GM10248 (cell line): ENCODE results near the gene KRTAP4-5.
"Not testable (repeated sequence)": the region's sequence is repeated elsewhere in the genome, so short reads cannot be mapped to it uniquely, and the experiment has no call there.

Source experiments
- CTCF ChIA-PET: fragments of 300-600 bp; sonication (Branson Sonifier 250); formaldehyde crosslinking; extraction: SDS; loops from one replicate; lab custom pipeline; 2021; ENCODE audit warnings: antibody characterized with exemption; lab: Yijun Ruan, JAX
- POLR2A ChIA-PET: fragments of 350-650 bp; sonication (Branson Sonifier 250); formaldehyde crosslinking; extraction: SDS; loops from one replicate; lab custom pipeline; 2020; ENCODE audit warnings: antibody characterized with exemption; lab: Yijun Ruan, JAX
- DNase-seq: peaks from one replicate; pipeline ENCODE4 v3.0.0; 2012; ENCODE audit errors: extremely low spot score
- CTCF ChIP-seq: IDR thresholded peaks from 2 replicates; pipeline ENCODE4 v1.5.1; 2012; ENCODE audit warnings: mild to moderate bottlenecking, low read depth; ENCODE audit errors: extremely low read depth, missing control alignments, control extremely low read depth

The KRTAP4-5 gene

GRCh38 chr17:41121742-41122141 is 27.9 kb downstream of the KRTAP4-5 start:
- TF ChIP-seq CTCF = no peak
- POLR2A ChIA-PET = no interaction called here
- no peak for DNase-seq
- CTCF ChIA-PET = no interaction called here

- POLR2A ChIA-PET, CTCF ChIA-PET, DNase-seq: not testable (repeated sequence)
Measured at GRCh38 chr17:41119696-41120690, 29.6 kb downstream of the KRTAP4-5 start.

GRCh38 chr17:41118721-41119120 is 30.9 kb downstream of the KRTAP4-5 start:
- DNase-seq = no peak
- ChIA-PET CTCF (no interaction called here), POLR2A (no interaction called here)
- TF ChIP-seq CTCF = no peak

- CTCF ChIA-PET, POLR2A ChIA-PET, DNase-seq: not testable (repeated sequence)
Measured at GRCh38 chr17:41117846-41118386, 31.7 kb downstream of the KRTAP4-5 start, which contains the start of gene KRTAP4-11. Gene KRTAP4-11, minus strand, starts transcription at chr17:41118373. Its CDS starts 58 bp downstream, at chr17:41118315.

GRCh38 chr17:41116297-41116696 is 33.3 kb downstream of the KRTAP4-5 start:
- no peak for DNase-seq
- CTCF ChIA-PET = no interaction called here
- no peak for TF ChIP-seq CTCF
- POLR2A ChIA-PET = no interaction called here

GRCh38 chr17:41111151-41111885 is 38.3 kb downstream of the KRTAP4-5 start:
- POLR2A ChIA-PET = no interaction called here
- DNase-seq = no peak
- no peak for TF ChIP-seq CTCF
- CTCF ChIA-PET = no interaction called here

- POLR2A ChIA-PET, DNase-seq, CTCF ChIA-PET: not testable (repeated sequence)
Measured at GRCh38 chr17:41108728-41109386, 40.8 kb downstream of the KRTAP4-5 start.
